HG02885 (cell line): ENCODE data around the gene EVI5.

Experiments used
- ATAC-seq: cut with Tn5 transposase; IDR thresholded peaks from one replicate; pipeline ENCODE4 v1.9.1; 2021; ENCODE audit warnings: mild to moderate bottlenecking; ENCODE audit not compliant: unreplicated experiment, poor library complexity

The EVI5 gene

GRCh38 chr1:92587445-92587844, 197.5 kb downstream of the EVI5 start:
- ATAC-seq, result peak; percentile 35

GRCh38 chr1:92585831-92586230, 199.1 kb downstream of the EVI5 start:
- ATAC-seq, result no peak

GRCh38 chr1:92584810-92585209, 200.1 kb downstream of the EVI5 start:
- ATAC-seq, result peak; percentile 1

GRCh38 chr1:92583821-92584760, 200.8 kb downstream of the EVI5 start:
- ATAC-seq, result peak; percentile 81

- no peak for ATAC-seq
Measured at GRCh38 chr1:92577261-92577895, 207.5 kb downstream of the EVI5 start.

- ATAC-seq, result no peak
Measured at GRCh38 chr1:92575123-92575522, 209.8 kb downstream of the EVI5 start.

GRCh38 chr1:92572520-92572919, 212.4 kb downstream of the EVI5 start:
- no peak for ATAC-seq

- ATAC-seq, result no peak
Measured at GRCh38 chr1:92571578-92571977, 213.3 kb downstream of the EVI5 start.

GRCh38 chr1:92567211-92567868, 217.6 kb downstream of the EVI5 start:
- no peak for ATAC-seq

GRCh38 chr1:92563457-92564216, 221.3 kb downstream of the EVI5 start:
- peak; percentile 97 for ATAC-seq

- ATAC-seq, result no peak
Measured at GRCh38 chr1:92556350-92556749, 228.6 kb downstream of the EVI5 start.

GRCh38 chr1:92554216-92554615, 230.7 kb downstream of the EVI5 start:
- no peak for ATAC-seq

GRCh38 chr1:92551916-92552315, 233.0 kb downstream of the EVI5 start:
- no peak for ATAC-seq

- no peak for ATAC-seq
Measured at GRCh38 chr1:92544756-92545165, 240.1 kb downstream of the EVI5 start.

GRCh38 chr1:92543131-92544055, 241.5 kb downstream of the EVI5 start:
- no peak for ATAC-seq

GRCh38 chr1:92538413-92539061, 246.4 kb downstream of the EVI5 start:
- peak; percentile 52 for ATAC-seq

- ATAC-seq, result peak; percentile 71
Measured at GRCh38 chr1:92538048-92538412, 246.9 kb downstream of the EVI5 start.

GRCh38 chr1:92536980-92537884, 247.7 kb downstream of the EVI5 start:
- peak; percentile 73 for ATAC-seq
